ENCODE data around the gene PRAMEF10.
"Not testable (repeated sequence)": the region's sequence is repeated elsewhere in the genome, so short reads cannot be mapped to it uniquely, and the experiment has no call there.

The PRAMEF10 gene

GRCh38 chr1:12898170-12898569, at the start of gene PRAMEF10:
Gene PRAMEF10, minus strand, starts transcription at chr1:12898270. Its CDS starts 2,423 bp downstream, at chr1:12895847.
- not testable (repeated sequence) for DNase-seq (ENCODE audit: low read depth); H3K4me3 ChIP-seq (ENCODE audit: low read depth, low read length)

- not testable (repeated sequence) for DNase-seq (ENCODE audit: low read depth); H3K4me3 ChIP-seq (ENCODE audit: low read depth, low read length)
Observed at GRCh38 chr1:12947480-12947879, 49.4 kb upstream of the PRAMEF10 start, which contains the start of gene PRAMEF6. Gene PRAMEF6, minus strand, starts transcription at chr1:12947580. Its CDS starts 5,062 bp downstream, at chr1:12942518.

GRCh38 chr1:12924368-12924767, 26.3 kb upstream of the PRAMEF10 start:
- not testable (repeated sequence) for DNase-seq (ENCODE audit: low read depth); H3K4me3 ChIP-seq (ENCODE audit: low read depth, low read length)

GRCh38 chr1:12921749-12922148, 23.7 kb upstream of the PRAMEF10 start:
- not testable (repeated sequence) for DNase-seq (ENCODE audit: low read depth); H3K4me3 ChIP-seq (ENCODE audit: low read depth, low read length)

GRCh38 chr1:12916310-12916709, 18.2 kb upstream of the PRAMEF10 start, which contains the start of gene PRAMEF7:
Gene PRAMEF7, plus strand, starts transcription at chr1:12916610. Its CDS starts 1,083 bp downstream, at chr1:12917693.
- not testable (repeated sequence) for DNase-seq (ENCODE audit: low read depth)

GRCh38 chr1:12903793-12904572, 5.9 kb upstream of the PRAMEF10 start:
- not testable (repeated sequence) for H3K4me3 ChIP-seq (ENCODE audit: low read depth, low read length); DNase-seq (ENCODE audit: low read depth)

More at GRCh38 chr1:12916310-12916709, 18.2 kb upstream of the PRAMEF10 start, which contains the start of gene PRAMEF7:
- not testable (repeated sequence) for H3K4me3 ChIP-seq (ENCODE audit: low read depth, low read length)

GRCh38 chr1:12899186-12899585, 1.1 kb upstream of the PRAMEF10 start:
- DNase-seq (ENCODE audit: low read depth); H3K4me3 ChIP-seq (ENCODE audit: low read depth, low read length): not testable (repeated sequence)

GRCh38 chr1:12886101-12886500, 12.0 kb downstream of the PRAMEF10 start, which contains the start of gene PRAMEF4:
Gene PRAMEF4, minus strand, starts transcription at chr1:12886201. Its CDS starts 2,807 bp downstream, at chr1:12883394.
- not testable (repeated sequence) for H3K4me3 ChIP-seq (ENCODE audit: low read depth, low read length); DNase-seq (ENCODE audit: low read depth)

GRCh38 chr1:12878453-12878852, 19.6 kb downstream of the PRAMEF10 start:
- H3K4me3 ChIP-seq (ENCODE audit: low read depth, low read length); DNase-seq (ENCODE audit: low read depth): not testable (repeated sequence)

GRCh38 chr1:12863131-12863880, 34.8 kb downstream of the PRAMEF10 start:
- not testable (repeated sequence) for H3K4me3 ChIP-seq (ENCODE audit: low read depth, low read length); DNase-seq (ENCODE audit: low read depth)

GRCh38 chr1:12856786-12857185, 41.3 kb downstream of the PRAMEF10 start, which contains the start of gene PRAMEF2:
Gene PRAMEF2, plus strand, starts transcription at chr1:12857086. Its CDS starts 1,924 bp downstream, at chr1:12859010.
- not testable (repeated sequence) for DNase-seq (ENCODE audit: low read depth); H3K4me3 ChIP-seq (ENCODE audit: low read depth, low read length)

GRCh38 chr1:12851779-12852178, 46.3 kb downstream of the PRAMEF10 start:
- no peak overlapping the region for H3K4me3 ChIP-seq (ENCODE audit: low read depth, low read length)
- DNase-seq (ENCODE audit: low read depth), result no peak
- no peak for TF ChIP-seq CTCF (IDR thresholded peaks at IDR 0.05; ENCODE audit: insufficient read depth, low read depth, low read length, missing control alignments)

GRCh38 chr1:12848620-12849019, 49.5 kb downstream of the PRAMEF10 start, which contains the start of gene HNRNPCL1:
Gene HNRNPCL1, minus strand, starts transcription at chr1:12848720. Its CDS starts 431 bp downstream, at chr1:12848289.
- H3K4me3 ChIP-seq (ENCODE audit: low read depth, low read length); DNase-seq (ENCODE audit: low read depth): not testable (repeated sequence)

Measured in GM12865 (cell line).